Measurements from ENCODE around the gene CAP1.

- TF ChIP-seq POLR2A (IDR thresholded peaks at IDR 0.05; ENCODE audit: low read depth), result no peak
- TF ChIP-seq CTCF (IDR thresholded peaks at IDR 0.05), result no peak
- TF ChIP-seq EP300 (IDR thresholded peaks at IDR 0.05), result no peak
- TF ChIP-seq POLR2AphosphoS5 (IDR thresholded peaks at IDR 0.05), result peak in 1 of 2 donors; percentile 11
These were observed 32.5 kb downstream of the CAP1 start for GRCh38 chr1:40073062-40073461.

Measured in esophagus muscularis mucosa (tissue), 4 donors.